ENCODE measurements around the gene PPP1R3G.
"Not testable (repeated sequence)": the region's sequence is repeated elsewhere in the genome, so short reads cannot be mapped to it uniquely, and the experiment has no call there.

The PPP1R3G gene

DNA sequence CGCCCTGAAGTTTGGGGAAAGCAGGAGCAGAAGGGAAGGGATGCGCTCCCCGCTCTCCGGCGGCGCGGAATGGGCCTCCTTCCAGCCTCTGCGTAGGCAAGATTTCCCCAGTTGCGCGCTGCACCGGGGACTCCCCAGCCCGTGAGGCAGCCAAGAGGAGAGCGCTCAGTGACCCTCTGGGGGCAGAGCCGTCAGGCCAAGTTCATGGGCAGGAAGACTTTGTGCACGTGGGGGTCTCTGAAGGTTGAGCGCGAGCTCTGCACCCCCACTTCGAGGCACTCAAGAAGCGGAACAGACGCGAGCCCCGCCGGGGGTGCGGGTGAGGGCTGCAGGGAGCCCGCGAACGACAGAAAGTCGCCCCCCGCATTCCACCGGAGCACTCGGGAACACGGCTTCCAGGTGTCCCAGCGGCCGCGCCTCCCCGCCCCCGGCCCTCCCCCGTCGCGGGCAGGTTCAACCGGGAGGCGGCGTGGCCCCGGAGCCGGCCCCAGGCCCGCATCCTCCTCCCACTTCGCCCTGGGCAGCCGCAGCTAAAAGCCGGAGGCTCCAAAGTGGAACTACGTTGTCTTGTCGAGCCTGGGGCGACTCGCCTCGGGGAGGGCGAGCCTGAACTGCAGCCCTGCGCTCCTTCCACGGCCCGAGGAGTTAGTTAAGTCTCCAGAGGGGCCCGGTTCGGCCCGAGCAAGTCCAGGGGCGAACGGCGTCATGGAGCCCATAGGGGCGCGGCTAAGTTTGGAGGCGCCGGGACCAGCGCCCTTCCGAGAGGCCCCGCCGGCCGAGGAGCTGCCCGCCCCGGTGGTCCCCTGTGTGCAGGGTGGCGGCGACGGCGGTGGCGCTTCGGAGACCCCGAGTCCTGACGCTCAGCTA is at the start of gene PPP1R3G:
Gene PPP1R3G (plus strand): TSS at position 561 of the 867 bp plus-strand sequence. CDS start 145 bp downstream, at position 706.
- DNase-seq, result no peak

DNA sequence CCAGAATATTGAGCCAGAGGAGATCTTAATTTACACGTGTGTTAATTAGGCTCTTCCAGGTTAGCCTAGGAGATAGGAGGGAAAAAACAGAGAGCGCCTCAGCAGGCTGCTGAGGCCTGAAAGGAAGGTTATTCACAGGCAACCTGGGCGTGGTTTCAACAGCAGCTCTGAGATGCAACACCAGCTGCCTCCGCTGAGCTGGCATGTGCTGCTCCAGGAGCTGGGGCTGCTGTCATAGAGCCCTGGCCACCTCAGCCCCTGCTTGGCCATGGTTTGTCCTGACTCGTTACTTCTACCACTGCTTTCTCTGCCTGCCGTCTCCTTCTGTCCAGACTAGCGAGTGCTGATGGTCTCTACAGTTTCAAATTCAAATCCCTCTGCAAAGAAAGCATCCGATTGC is 48.9 kb upstream of the PPP1R3G start:
- DNase-seq, result no peak

DNA sequence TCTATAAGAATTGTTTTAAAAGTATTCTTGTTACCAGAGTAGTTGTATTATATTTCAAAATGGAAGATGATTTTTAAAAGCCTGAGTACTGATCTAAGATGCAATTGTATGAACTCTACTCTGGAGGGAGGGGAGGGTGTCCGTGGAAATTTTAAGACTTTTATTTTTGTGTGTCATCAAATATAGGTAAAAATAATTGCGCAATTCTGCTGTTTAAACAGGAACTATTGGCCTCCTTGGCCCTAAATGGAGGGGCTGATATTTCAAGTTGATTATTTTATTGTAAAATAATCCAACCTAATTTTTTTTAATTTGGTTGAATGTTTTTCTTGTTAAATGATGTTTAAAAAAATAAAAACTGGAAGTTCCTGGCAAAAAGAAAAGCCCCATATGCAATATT is 43.2 kb upstream of the PPP1R3G start:
- DNase-seq, result no peak

GRCh38 chr6:5042436-5042835 is 42.7 kb upstream of the PPP1R3G start:
- no peak for DNase-seq

DNA sequence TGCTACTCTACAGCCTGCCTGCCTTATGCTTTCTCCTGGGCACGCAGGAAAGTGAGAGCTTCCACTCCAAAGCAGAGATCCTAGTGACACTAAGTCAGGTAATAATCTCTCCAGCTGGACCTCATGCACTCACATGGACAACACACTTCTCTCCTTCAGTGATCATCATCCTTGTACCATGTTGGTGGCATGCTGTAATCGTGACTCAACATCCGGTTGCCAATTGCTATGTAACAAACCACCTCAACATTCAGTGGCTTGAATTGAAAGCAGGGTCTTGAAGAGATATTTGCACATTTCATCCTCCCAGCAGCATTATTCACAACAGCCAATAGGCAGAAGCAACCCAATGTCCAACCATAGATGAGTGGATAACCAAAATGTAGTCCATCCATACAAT is 40.3 kb upstream of the PPP1R3G start:
- DNase-seq, result no peak

- DNase-seq, result no peak
These were observed 39.7 kb upstream of the PPP1R3G start for GRCh38 chr6:5045416-5045815.

DNA sequence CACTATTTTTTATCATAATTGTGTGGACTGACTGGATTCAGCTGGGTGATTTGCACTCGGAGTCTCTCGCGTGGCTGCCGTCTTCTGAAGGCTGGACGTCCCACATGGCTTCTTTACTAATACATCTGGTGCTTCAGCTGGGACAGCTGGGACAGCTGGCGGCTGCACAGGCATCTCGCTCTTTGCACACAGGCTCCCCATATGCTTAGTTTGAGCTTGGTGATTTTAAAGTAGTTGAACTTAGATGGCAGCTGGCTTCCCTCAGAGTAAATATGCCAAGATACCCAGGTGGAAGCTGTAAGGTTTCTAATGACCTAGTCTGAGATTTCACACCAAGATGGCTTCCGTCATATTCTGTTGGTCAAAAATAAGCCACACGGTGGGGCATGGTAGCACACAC is 38.7 kb upstream of the PPP1R3G start:
- no peak for DNase-seq

- no peak for DNase-seq
These were observed 35.1 kb upstream of the PPP1R3G start for GRCh38 chr6:5050009-5050408.

DNA sequence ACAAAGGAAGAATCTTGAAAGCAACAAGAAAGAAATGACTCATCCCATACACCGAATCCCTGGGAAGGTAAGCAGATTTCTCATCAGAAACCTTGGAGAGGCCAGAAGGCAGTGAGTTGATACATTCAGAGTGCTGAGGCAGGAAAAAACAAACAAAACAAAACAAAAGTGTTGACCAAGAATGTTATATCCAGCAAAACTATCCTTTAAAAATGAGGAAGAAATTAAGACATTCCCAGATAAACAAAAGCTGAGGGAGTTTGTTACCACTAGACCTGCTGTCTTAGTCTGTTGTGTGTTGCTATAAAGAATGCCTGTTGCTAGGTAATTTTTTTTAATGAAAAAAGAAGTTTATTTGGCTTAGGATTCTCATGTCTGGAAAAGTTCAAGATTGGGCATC is 33.7 kb upstream of the PPP1R3G start:
- no peak for DNase-seq

DNA sequence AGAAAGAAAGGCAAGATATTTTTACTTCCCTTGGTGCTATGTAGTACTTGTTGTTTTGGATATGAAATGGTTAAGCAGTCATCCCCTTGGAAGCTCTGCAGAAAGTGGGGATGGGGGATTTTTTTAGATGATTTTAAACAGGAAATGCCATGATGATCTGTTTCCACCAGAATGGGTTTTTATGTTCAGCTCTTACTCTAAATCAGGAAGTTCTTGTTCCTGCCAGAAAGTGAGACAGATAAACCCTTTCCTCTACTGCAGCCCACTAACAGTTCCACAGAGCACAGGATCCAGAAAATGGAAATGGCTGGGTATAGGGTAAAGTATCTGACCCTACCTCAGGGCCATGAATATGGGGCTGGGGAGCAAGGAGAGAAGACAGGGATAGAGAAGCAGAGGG is 32.1 kb upstream of the PPP1R3G start:
- no peak for DNase-seq

DNA sequence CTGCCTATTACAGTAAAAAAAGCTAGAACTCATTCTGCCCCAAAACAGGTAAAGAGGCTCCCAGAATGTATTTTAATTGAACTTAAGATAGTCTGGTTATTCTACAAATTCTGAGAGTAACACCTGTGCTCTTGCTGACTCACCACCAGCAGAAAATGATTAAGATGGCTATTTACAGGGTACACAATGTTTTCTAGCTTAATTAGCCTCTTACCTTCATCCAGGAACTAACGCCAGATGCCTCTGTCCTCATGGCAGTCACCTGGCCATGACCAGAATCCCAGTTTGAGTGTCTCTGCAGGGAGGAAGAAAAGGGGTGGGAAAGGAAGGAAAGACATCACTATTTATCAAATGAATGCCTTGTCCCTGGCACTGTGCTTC is 31.3 kb upstream of the PPP1R3G start:
- no peak for DNase-seq

DNA sequence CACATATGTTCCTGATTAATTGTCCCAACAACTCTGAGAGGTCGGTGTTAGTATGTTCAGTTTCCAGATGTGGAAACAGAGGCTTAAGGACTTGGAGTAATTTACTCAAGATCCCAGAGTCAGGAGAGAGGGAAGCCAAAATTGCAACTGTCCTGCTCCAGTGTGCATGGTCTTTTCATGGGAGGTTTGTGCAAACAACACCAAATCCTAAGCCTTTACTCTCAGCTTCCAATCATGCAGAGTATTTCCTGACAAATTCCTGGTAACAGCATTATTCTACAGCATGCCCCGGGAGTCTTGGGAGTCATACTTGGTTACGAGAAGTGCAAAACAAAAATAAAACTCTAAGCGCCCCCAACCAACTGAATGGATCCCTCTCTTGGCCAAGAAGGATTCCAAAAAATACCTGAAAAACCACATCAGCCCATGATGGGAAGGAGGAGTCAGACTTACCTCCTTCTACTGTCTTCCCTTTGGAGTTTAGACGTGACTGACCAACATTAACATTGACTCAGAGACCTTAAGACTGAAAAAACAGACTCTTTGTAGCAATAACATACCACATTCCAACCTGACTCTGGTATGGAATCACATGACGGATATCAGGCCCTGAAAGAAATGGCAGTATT is 30.8 kb upstream of the PPP1R3G start:
- DNase-seq, result no peak

- no peak for DNase-seq
These were observed 30.0 kb upstream of the PPP1R3G start for GRCh38 chr6:5055118-5055517.

DNA sequence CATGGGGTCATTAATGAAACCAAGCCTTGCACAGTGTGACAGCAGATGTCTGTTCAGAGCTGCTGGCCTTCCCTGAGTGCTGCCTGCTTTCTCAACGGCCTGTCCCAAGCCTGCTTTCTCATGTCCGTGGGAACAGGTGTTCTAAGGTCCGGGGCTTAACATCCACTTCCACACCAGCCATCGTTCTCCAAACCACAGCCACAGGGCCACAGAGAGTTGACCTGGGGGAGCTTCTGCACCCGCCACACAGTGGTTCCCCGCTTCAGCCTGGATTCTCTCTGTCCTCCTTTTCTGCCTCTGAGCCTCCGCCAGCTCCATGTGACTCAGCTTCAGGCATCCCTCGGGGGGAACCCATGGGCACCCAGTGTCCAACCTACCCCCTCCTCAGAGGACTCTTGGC is 26.9 kb upstream of the PPP1R3G start:
- DNase-seq, result no peak

GRCh38 chr6:5059036-5059896 is 25.9 kb upstream of the PPP1R3G start:
- DNase-seq, result no peak

GRCh38 chr6:5060439-5060838 is 24.7 kb upstream of the PPP1R3G start:
- not testable (repeated sequence) for DNase-seq

DNA sequence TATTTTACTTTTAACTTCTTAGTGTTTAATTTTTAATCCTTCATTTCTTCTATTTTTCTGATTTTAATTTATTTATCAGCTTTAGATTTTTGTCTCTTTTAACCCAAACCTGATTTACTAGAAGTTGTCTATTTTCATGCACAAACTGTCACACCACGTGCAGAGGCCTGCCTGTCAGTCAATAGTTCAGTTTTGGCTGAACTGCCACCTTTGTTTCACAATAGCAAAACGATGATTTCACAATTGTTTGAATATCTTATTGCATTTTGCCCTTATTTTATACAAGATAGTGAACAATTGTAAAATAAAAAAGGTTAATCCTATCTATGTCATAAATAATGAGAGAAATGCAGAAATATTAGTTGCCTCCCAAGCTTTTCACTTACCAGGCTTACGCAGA is 24.0 kb upstream of the PPP1R3G start:
- DNase-seq, result no peak

GRCh38 chr6:5063617-5064016 is 21.5 kb upstream of the PPP1R3G start:
- DNase-seq, result no peak

DNA sequence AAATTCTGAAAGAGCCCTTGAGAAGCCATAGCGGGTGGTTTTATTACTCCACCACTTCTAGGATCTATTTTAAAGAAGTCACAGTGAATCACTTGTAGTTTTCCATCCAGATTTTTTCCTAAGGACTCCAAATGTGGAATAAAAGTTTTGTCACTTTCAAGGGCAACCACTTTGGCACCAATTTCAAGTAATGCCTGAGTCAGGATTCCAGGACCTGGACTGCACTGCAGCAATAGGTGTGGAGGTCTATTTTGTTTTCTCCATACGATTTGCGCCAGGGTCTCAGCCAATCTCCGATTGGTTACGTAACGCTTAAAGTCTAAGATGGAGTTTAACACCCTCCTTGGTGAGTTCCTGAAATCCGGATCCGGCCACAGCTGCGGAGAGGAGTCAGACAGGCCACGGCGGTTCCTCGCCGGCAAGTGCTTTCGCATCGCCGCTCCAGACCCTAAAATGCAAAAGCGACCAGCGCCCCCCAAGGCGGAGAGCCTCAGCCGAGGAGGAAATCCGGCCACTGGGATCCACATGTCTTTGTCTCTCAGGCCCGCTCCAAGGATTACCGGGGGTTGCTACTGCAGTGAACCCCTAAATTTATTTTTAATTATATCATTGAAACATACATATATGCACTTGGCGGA is 18.6 kb upstream of the PPP1R3G start:
- DNase-seq, result no peak

DNA sequence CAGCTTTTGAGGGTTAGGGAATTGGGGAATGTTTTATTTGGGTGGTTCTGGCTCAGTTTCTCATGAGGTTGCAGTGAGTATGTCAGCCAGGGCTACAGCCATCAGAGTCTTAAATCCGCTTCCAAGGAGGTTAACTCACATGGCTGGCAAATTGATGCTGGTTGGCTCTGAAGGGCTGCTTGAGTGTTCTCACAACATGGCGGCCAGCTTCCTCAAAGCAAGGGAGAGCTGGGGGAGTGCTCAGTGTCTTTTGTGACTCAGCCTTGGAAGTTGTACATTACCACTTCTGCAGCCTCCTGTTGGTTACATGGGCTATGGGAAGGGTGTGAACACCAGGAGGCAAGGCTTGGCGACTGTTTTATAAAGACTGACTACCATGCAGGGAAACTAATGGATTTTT is 17.8 kb upstream of the PPP1R3G start:
- no peak for DNase-seq

GRCh38 chr6:5068153-5068751 is 16.9 kb upstream of the PPP1R3G start:
- no peak for DNase-seq

- DNase-seq, result no peak
These were observed 13.9 kb upstream of the PPP1R3G start for GRCh38 chr6:5071216-5071615.

DNA sequence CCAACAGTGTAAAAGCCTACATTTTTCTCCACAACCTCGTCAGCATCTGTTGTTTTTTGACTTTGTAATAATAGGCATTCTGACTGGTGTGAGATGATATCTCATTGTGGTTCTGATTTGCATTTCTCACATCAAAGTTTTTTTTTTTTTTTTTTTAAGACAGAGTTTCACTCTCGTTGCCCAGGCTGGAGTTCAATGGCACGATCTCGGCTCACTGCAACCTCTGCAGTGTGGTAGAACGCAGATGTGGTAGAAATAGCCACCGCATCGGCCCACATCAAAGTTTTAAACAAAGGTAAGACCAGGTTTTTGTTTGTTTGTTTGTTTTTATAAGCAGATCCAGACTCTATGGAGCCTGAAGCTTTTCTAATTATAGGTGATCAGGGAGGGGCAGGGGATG is 12.7 kb upstream of the PPP1R3G start:
- no peak for DNase-seq

All from CD4-positive, alpha-beta T cell treated with Interleukin-4 for 1 hour (primary cell).